ENCODE results near the gene EMC10.

EMC10 gene

DNA sequence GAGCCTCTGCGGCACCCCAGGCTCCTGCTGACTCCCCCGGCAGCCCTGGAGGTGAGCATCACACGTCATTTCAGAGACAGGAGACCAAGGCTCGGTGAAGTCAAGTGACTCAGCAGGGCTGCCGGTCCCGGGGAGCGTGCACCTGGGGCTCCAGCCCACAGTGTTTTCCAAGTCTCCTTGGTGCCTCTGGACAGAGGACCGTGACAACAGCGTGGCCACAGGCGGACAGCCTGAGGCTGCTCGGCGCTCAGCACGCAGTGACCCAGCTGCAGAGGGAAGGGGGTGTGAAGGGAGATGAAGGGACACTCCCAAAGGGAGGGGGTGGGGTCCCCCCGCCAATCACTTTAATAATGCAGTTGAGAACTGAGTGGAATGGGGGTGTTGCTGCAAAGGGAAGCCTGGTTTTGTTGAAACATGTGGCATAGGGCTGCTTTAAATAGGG, 54.9 kb downstream of the EMC10 start:
- TF ChIP-seq EZH2 (IDR thresholded peaks at IDR 0.05) (no peak), FOXP2 (optimal IDR thresholded peaks at IDR 0.05; ENCODE audit: control extremely low read depth, extremely low read length, insufficient read depth) (no peak), POLR2AphosphoS5 (IDR thresholded peaks at IDR 0.05; ENCODE audit: borderline replicate concordance, low read depth, low read length) (no peak)
- H3K36me3 ChIP-seq (ENCODE audit: insufficient read depth, low read length) = peaks cover 21% of the 10 kb centered on the region; the same call in 1 of the 2 replicates
- no peak overlapping the region for H3K27ac ChIP-seq
- no peak overlapping the region for H3K9ac ChIP-seq (ENCODE audit: insufficient read length)
- no peak overlapping the region for H3K4me3 ChIP-seq
- DNase-seq (ENCODE audit: low read depth, low spot score) = no peak
- no peaks in the 10 kb centered on the region for H3K9me3 ChIP-seq (ENCODE audit: low read depth, low read length)

DNA sequence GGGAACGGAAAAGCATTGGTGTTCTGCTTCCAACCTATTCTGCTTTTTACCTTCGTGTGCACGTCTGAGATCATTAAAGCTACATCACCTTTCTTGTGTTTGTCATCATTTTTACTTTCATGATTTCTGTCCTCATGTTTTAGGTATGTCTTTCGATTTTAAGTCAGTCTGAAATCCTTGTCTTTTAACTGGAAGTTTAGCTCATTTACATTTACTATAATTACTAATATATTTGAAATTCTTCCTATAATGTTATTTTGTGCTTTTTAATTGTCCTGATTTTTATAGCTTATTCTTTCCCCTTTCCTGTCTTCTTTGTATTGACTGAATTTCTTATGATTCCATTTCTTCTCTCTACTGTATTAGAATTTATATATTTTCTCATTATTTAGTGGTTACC, 56.6 kb downstream of the EMC10 start:
- Histone ChIP-seq H3K9ac (ENCODE audit: insufficient read length) (no peak overlapping the region), H3K36me3 (ENCODE audit: insufficient read depth, low read length) (peaks cover 21% of the 10 kb centered on the region; the same call in 1 of the 2 replicates), H3K9me3 (ENCODE audit: low read depth, low read length) (no peaks in the 10 kb centered on the region), H3K4me3 (no peak overlapping the region), H3K27ac (no peak overlapping the region)
- no peak for DNase-seq (ENCODE audit: low read depth, low spot score)
- no peak for TF ChIP-seq EZH2 (IDR thresholded peaks at IDR 0.05)
- TF ChIP-seq POLR2AphosphoS5 (IDR thresholded peaks at IDR 0.05; ENCODE audit: borderline replicate concordance, low read depth, low read length) = no peak
- no peak for TF ChIP-seq FOXP2 (optimal IDR thresholded peaks at IDR 0.05; ENCODE audit: control extremely low read depth, extremely low read length, insufficient read depth)

GRCh38 chr19:50534478-50534877, 58.2 kb downstream of the EMC10 start:
- DNase-seq (ENCODE audit: low read depth, low spot score) = no peak
- no peaks in the 10 kb centered on the region for H3K9me3 ChIP-seq (ENCODE audit: low read depth, low read length)
- H3K27ac ChIP-seq = no peak overlapping the region
- H3K9ac ChIP-seq (ENCODE audit: insufficient read length) = no peak overlapping the region
- H3K36me3 ChIP-seq (ENCODE audit: insufficient read depth, low read length) = peaks cover 21% of the 10 kb centered on the region; the same call in 1 of the 2 replicates
- no peak overlapping the region for H3K4me3 ChIP-seq
- no peak for TF ChIP-seq EZH2 (IDR thresholded peaks at IDR 0.05)
- TF ChIP-seq POLR2AphosphoS5 (IDR thresholded peaks at IDR 0.05; ENCODE audit: borderline replicate concordance, low read depth, low read length) = no peak
- TF ChIP-seq FOXP2 (optimal IDR thresholded peaks at IDR 0.05; ENCODE audit: control extremely low read depth, extremely low read length, insufficient read depth) = no peak

DNA sequence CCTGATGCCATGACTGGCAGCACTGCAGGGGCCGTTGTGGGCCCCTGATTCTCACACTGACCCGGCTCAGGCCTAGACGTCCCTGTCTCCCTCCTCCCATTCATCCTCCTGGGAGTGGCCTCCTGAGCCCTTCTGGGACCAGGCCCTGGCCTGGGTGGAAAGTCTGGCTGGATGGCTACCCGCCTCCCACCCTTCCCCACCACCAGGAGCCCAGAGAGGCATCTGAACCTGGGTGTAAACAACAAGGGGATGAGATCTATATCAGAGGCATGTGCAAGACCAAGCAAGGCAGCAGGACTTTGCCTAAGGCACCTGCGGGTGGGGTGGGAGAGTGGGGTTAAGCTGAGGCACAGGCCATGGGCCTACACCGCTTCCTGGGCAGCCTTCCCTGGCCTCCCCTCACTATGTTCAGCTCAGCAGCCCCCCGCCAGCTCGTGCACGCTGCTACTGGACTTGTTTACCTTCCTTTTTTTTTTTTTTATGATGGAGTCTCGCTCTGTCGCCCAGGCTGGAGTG, 59.4 kb downstream of the EMC10 start:
- Histone ChIP-seq H3K9me3 (ENCODE audit: low read depth, low read length) (no peaks in the 10 kb centered on the region), H3K36me3 (ENCODE audit: insufficient read depth, low read length) (peaks cover 21% of the 10 kb centered on the region; the same call in 1 of the 2 replicates), H3K27ac (no peak overlapping the region), H3K4me3 (no peak overlapping the region), H3K9ac (ENCODE audit: insufficient read length) (no peak overlapping the region)
- DNase-seq (ENCODE audit: low read depth, low spot score) = no peak
- TF ChIP-seq FOXP2 (optimal IDR thresholded peaks at IDR 0.05; ENCODE audit: control extremely low read depth, extremely low read length, insufficient read depth) = no peak
- no peak for TF ChIP-seq POLR2AphosphoS5 (IDR thresholded peaks at IDR 0.05; ENCODE audit: borderline replicate concordance, low read depth, low read length)
- TF ChIP-seq EZH2 (IDR thresholded peaks at IDR 0.05) = no peak

DNA sequence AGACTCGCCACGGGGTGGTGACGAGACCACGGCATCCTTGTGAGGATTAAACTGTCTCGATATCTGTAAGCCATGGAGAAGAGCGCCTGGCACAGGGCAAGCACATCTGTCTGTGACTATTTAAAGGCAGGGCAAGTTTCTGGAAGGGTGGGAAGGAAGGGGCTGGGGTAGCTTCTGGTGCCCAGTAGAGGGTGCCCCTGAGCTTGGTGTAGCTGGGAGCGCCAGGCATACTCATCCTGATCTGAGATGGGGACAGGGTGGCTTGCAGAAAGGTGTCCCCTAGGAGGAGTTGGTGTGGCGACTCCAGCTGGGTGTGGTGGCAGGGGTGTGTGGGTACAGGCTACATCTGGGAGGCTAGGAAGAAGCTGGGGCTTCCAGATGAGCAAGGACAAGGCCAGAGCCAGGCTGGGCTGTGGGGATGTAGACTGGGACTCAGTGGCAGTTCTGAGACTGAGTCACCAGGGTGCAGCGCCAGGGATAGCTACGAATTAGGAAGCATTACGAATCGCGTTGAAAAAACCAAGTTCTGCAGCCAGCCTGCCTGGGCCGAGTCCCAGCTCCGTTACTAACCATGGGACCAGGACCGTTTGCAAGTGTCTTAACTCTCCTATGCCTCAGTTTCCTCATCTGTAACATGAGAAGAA, 60.5 kb downstream of the EMC10 start:
- Histone ChIP-seq H3K9me3 (ENCODE audit: low read depth, low read length) (no peaks in the 10 kb centered on the region), H3K4me3 (no peak overlapping the region), H3K9ac (ENCODE audit: insufficient read length) (no peak overlapping the region), H3K27ac (no peak overlapping the region), H3K36me3 (ENCODE audit: insufficient read depth, low read length) (peaks cover 21% of the 10 kb centered on the region; the same call in 1 of the 2 replicates)
- TF ChIP-seq EZH2 (IDR thresholded peaks at IDR 0.05) (no peak), POLR2AphosphoS5 (IDR thresholded peaks at IDR 0.05; ENCODE audit: borderline replicate concordance, low read depth, low read length) (no peak), FOXP2 (optimal IDR thresholded peaks at IDR 0.05; ENCODE audit: control extremely low read depth, extremely low read length, insufficient read depth) (no peak)
- no peak for DNase-seq (ENCODE audit: low read depth, low spot score)

DNA sequence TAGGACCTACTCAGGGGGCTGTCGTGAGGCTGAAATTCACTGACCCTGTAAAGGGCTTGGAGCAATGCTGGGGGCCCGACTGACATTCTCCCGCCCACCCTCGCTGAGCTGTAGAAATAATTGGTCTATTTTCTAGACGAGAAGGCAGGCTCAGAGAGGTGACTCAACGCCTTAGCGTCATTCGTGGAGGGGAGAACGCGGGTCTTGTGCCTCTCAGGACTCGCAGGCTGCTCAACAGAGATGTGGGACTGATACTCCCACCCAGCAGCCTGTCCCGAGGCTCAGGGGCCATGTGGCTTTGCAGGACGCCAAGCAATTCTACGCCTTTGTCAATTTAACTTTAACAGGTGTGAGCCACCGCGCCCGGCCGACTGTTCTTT, 61.0 kb downstream of the EMC10 start:
- no peak overlapping the region for H3K9ac ChIP-seq (ENCODE audit: insufficient read length)
- no peak overlapping the region for H3K27ac ChIP-seq
- peaks cover 21% of the 10 kb centered on the region; the same call in 1 of the 2 replicates for H3K36me3 ChIP-seq (ENCODE audit: insufficient read depth, low read length)
- DNase-seq (ENCODE audit: low read depth, low spot score) = no peak
- no peaks in the 10 kb centered on the region for H3K9me3 ChIP-seq (ENCODE audit: low read depth, low read length)
- TF ChIP-seq EZH2 (IDR thresholded peaks at IDR 0.05) (no peak), POLR2AphosphoS5 (IDR thresholded peaks at IDR 0.05; ENCODE audit: borderline replicate concordance, low read depth, low read length) (no peak), FOXP2 (optimal IDR thresholded peaks at IDR 0.05; ENCODE audit: control extremely low read depth, extremely low read length, insufficient read depth) (no peak)
- H3K4me3 ChIP-seq = no peak overlapping the region

- DNase-seq (ENCODE audit: low read depth, low spot score) = no peak
- Histone ChIP-seq H3K4me3 (no peak overlapping the region), H3K9me3 (ENCODE audit: low read depth, low read length) (no peaks in the 10 kb centered on the region), H3K9ac (ENCODE audit: insufficient read length) (no peak overlapping the region), H3K36me3 (ENCODE audit: insufficient read depth, low read length) (peaks cover 17% of the 10 kb centered on the region; the same call in 1 of the 2 replicates), H3K27ac (no peak overlapping the region)
- TF ChIP-seq EZH2 (IDR thresholded peaks at IDR 0.05) = no peak
Measured at GRCh38 chr19:50537769-50538230, 61.5 kb downstream of the EMC10 start.
